ENCODE data around the gene TRMT112. TPM values are rescaled to one million over a fixed set of nuclear protein-coding genes. Genes with fewer than 3 reads are reported as not detected.

TRMT112 gene
- total and polyA plus RNA-seq, 2 of the 8 experiments (the other 6 are each of a cell fraction or from before 2014, with no cell fraction given) = 300 to 650 TPM

DNA sequence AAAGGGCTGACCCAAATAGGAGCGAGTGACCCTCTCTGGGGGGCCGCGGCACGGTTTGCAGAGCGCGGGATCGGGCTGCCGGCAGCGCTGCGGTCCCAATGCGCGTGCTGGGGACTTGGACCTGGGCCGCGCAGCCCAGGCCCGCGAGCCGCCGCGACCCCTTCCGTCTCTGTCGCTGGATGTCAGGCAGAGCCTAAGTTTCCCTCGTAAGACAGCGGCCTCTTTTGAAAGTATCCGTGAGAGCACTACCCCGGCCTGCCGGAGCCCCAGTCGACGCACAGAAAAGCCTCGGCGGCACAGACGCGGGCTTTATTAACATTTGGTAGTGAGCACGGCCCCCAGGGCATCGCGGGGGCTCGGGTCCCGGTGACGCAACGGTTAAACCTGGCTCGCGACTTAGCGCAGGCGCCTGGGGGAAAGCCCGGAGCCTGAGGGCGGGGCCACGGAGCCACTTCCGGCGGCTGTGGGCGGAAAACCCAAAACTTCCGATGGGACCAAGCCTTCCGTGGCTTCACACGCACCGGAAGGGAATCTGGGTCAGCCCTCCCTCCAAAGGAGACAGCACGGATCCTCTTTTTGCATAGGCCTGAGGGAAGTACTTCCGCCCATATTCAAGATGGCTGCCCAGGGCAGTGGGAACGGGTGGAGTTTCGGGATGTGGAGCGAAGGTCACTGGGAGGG, 47.7 kb downstream of the TRMT112 start (continued):
- TF ChIP-seq TBP (IDR thresholded peaks at IDR 0.05; ENCODE audit: low read depth, low read length) (peak; percentile 41; the same call in 1 of the 2 replicates), SIRT6 (IDR thresholded peaks at IDR 0.05; ENCODE audit: low read length) (no peak), TAF1 (IDR thresholded peaks at IDR 0.05; ENCODE audit: low read depth, low read length) (no peak; the same call in none of the 2 replicates), NANOG (IDR thresholded peaks at IDR 0.05; ENCODE audit: insufficient read depth, low read depth, low read length, poor library complexity, severe bottlenecking) (no peak), RAD21 (IDR thresholded peaks at IDR 0.05 in 1 of 2, conservative IDR thresholded peaks at IDR 0.05 in 1 of 2; ENCODE audit: low read depth in 2 of 2, low read length in 2 of 2) (peak in 1 of 2 experiments; percentile 8; a peak in 1 of 4 replicates), RNF2 (IDR thresholded peaks at IDR 0.05; ENCODE audit: borderline replicate concordance, low read depth, low read length, missing control alignments, poor library complexity, severe bottlenecking) (no peak)
